DLD1 (cell line): ENCODE data around the gene CNTN4.
"Not testable (repeated sequence)": the region's sequence is repeated elsewhere in the genome, so short reads cannot be mapped to it uniquely, and the experiment has no call there.

Experiments used
- in situ Hi-C: cut with HindIII; loops from 2 replicates; pipeline ENCODE4 v1.10.0; 2017; ENCODE audit warnings: low sequenced_read_pairs

CNTN4 gene

GRCh38 chr3:2771741-2772140 lies 673.1 kb downstream of the CNTN4 start:
- in situ Hi-C loops = no loop called here

- in situ Hi-C loops = no loop called here
Measured at GRCh38 chr3:2772803-2773202, 674.1 kb downstream of the CNTN4 start.

GRCh38 chr3:2774481-2775249 lies 676.0 kb downstream of the CNTN4 start:
- in situ Hi-C loops = no loop called here

- in situ Hi-C loops = no loop called here
Measured at GRCh38 chr3:2783261-2783660, 684.6 kb downstream of the CNTN4 start.

- in situ Hi-C loops = no loop called here
Measured at GRCh38 chr3:2784627-2785026, 686.0 kb downstream of the CNTN4 start.

- in situ Hi-C loops = no loop called here
Measured at GRCh38 chr3:2790266-2790815, 691.7 kb downstream of the CNTN4 start.

- in situ Hi-C loops = no loop called here
Measured at GRCh38 chr3:2792432-2792831, 693.8 kb downstream of the CNTN4 start.

GRCh38 chr3:2793987-2794386 lies 695.3 kb downstream of the CNTN4 start:
- in situ Hi-C loops = no loop called here

GRCh38 chr3:2802429-2802828 lies 703.8 kb downstream of the CNTN4 start:
- in situ Hi-C loops = no loop called here

- in situ Hi-C loops = no loop called here
Measured at GRCh38 chr3:2807514-2807913, 708.8 kb downstream of the CNTN4 start.

GRCh38 chr3:2810723-2811122 lies 712.1 kb downstream of the CNTN4 start:
- in situ Hi-C loops = no loop called here

- in situ Hi-C loops = no loop called here
Measured at GRCh38 chr3:2819571-2819970, 720.9 kb downstream of the CNTN4 start.

- in situ Hi-C loops = not testable (repeated sequence)
Measured at GRCh38 chr3:2820982-2821381, 722.3 kb downstream of the CNTN4 start.

- in situ Hi-C loops = no loop called here
Measured at GRCh38 chr3:2822611-2823010, 723.9 kb downstream of the CNTN4 start.

GRCh38 chr3:2823031-2823430 lies 724.4 kb downstream of the CNTN4 start:
- in situ Hi-C loops = no loop called here

GRCh38 chr3:2823437-2824211 lies 725.0 kb downstream of the CNTN4 start:
- in situ Hi-C loops = no loop called here

- in situ Hi-C loops = no loop called here
Measured at GRCh38 chr3:2826036-2826435, 727.4 kb downstream of the CNTN4 start.

- in situ Hi-C loops = no loop called here
Measured at GRCh38 chr3:2826453-2826852, 727.8 kb downstream of the CNTN4 start.

GRCh38 chr3:2837239-2837638 lies 738.6 kb downstream of the CNTN4 start:
- in situ Hi-C loops = no loop called here

GRCh38 chr3:2837910-2838309 lies 739.2 kb downstream of the CNTN4 start:
- in situ Hi-C loops = no loop called here

GRCh38 chr3:2838546-2839157 lies 740.0 kb downstream of the CNTN4 start:
- in situ Hi-C loops = no loop called here

GRCh38 chr3:2839876-2840275 lies 741.2 kb downstream of the CNTN4 start:
- in situ Hi-C loops = no loop called here
